Muscle of leg (tissue), 11 donors: ENCODE measurements around the gene DAPP1. TPM values are rescaled to one million over a fixed set of nuclear protein-coding genes. Genes with fewer than 3 reads are reported as not detected.

Source experiments
- DNase-seq: peaks from one replicate; pipeline ENCODE4 v3.0.0; 2013
- H3K27ac ChIP-seq: one replicate; pipeline ENCODE4 v1.5.1; 2013; ENCODE audit warnings: mild to moderate bottlenecking, low read length, control low read depth
- H3K27me3 ChIP-seq: one replicate; pipeline ENCODE4 v1.6.1; 2013; ENCODE audit warnings: low read length; ENCODE audit not compliant: control insufficient read depth, insufficient read depth
- H3K36me3 ChIP-seq: one replicate; pipeline ENCODE4 v1.6.1; 2013; ENCODE audit warnings: low read length; ENCODE audit not compliant: control insufficient read depth, insufficient read depth
- H3K4me1 ChIP-seq: one replicate; pipeline ENCODE4 v1.6.1; 2013; ENCODE audit warnings: low read length; ENCODE audit not compliant: control insufficient read depth, insufficient read depth
- H3K4me3 ChIP-seq: one replicate; pipeline ENCODE4 v1.5.1; 2013; ENCODE audit warnings: low read length, control low read depth
- H3K9me3 ChIP-seq: replicated peaks from 2 replicates; pipeline ENCODE4 v1.6.1; 2013; ENCODE audit warnings: low read depth, low read length; ENCODE audit not compliant: control insufficient read depth
- WGBS: methylation state at CpG from one replicate; pipeline ENCODE4 v1.1.5; 2013; ENCODE audit warnings: missing lambda C conversion rate; ENCODE audit not compliant: insufficient coverage; 5-methylcytosine and 5-hydroxymethylcytosine counted together
- polyA plus RNA-seq, 8 donors: library from polyadenylated mRNA; unstranded; fragments of 120-200 nt; gene quantifications; one replicate each; pipeline versions ENCODE4 v1.2.1 to v1.2.3, GENCODE V29; 2013; ENCODE audit warnings: inconsistent platforms in 1 of 8, low replicate concordance in 1 of 8; ENCODE audit not compliant: insufficient read length in 8 of 8, insufficient read depth in 1 of 8
- total RNA-seq: library from RNA; stranded (reverse); fragments of 120-200 nt; gene quantifications from one replicate; pipeline ENCODE4 v1.2.4, GENCODE V29; 2013

Gene DAPP1
- total and polyA plus RNA-seq, 9 donors: 1.00 to 3.7 (median 1.6) TPM

GRCh38 chr4:99891351-99891750 is 74.7 kb downstream of the DAPP1 start:
- peaks cover 8% of the 10 kb centered on the region for H3K4me1 ChIP-seq
- 60% methylated on average over 1 of the region's 2 CpGs for WGBS
- H3K27me3 ChIP-seq: no peaks in the 10 kb centered on the region
- DNase-seq: no peak
- peaks cover 2% of the 10 kb centered on the region for H3K36me3 ChIP-seq
- no peak overlapping the region for H3K4me3 ChIP-seq
- no peak overlapping the region for H3K27ac ChIP-seq
- no peaks in the 10 kb centered on the region for H3K9me3 ChIP-seq

- Histone ChIP-seq H3K4me1 (peaks cover 8% of the 10 kb centered on the region), H3K27me3 (no peaks in the 10 kb centered on the region), H3K27ac (no peak overlapping the region), H3K9me3 (no peaks in the 10 kb centered on the region), H3K36me3 (peaks cover 2% of the 10 kb centered on the region), H3K4me3 (no peak overlapping the region)
- DNase-seq: no peak
- 94% methylated on average over 8 of the region's 8 CpGs for WGBS
These were observed 76.4 kb downstream of the DAPP1 start for GRCh38 chr4:99893029-99893428.

GRCh38 chr4:99893839-99894160 is 77.2 kb downstream of the DAPP1 start:
- WGBS: 0% methylated on average over 8 of the region's 12 CpGs
- Histone ChIP-seq H3K4me3 (peak overlapping the region; percentile 78), H3K36me3 (peaks cover 2% of the 10 kb centered on the region), H3K27ac (peak overlapping the region; percentile 57), H3K9me3 (no peaks in the 10 kb centered on the region), H3K27me3 (no peaks in the 10 kb centered on the region), H3K4me1 (peaks cover 8% of the 10 kb centered on the region)
- DNase-seq: no peak

GRCh38 chr4:99894161-99894997 is 77.8 kb downstream of the DAPP1 start, which contains the start of gene LAMTOR3:
Gene LAMTOR3, minus strand, starts transcription at chr4:99894427. Its CDS starts 464 bp downstream, at chr4:99893963.
- peaks cover 2% of the 10 kb centered on the region for H3K36me3 ChIP-seq
- H3K27me3 ChIP-seq: no peaks in the 10 kb centered on the region
- peak within 1 kb of the TSS; percentile 78 for H3K4me3 ChIP-seq
- peak; percentile 98 for DNase-seq
- WGBS: 0% methylated on average over 7 of the region's 40 CpGs
- H3K4me1 ChIP-seq: peaks cover 8% of the 10 kb centered on the region
- H3K9me3 ChIP-seq: no peaks in the 10 kb centered on the region
- peak within 1 kb of the TSS; percentile 57 for H3K27ac ChIP-seq

GRCh38 chr4:99894998-99895397 is 78.4 kb downstream of the DAPP1 start:
- 98% methylated on average over 5 of the region's 16 CpGs for WGBS
- H3K27ac ChIP-seq: peak overlapping the region; percentile 26

GRCh38 chr4:99915449-99915848 is 98.8 kb downstream of the DAPP1 start:
- Histone ChIP-seq H3K27ac (no peak overlapping the region), H3K36me3 (peaks cover 18% of the 10 kb centered on the region), H3K4me3 (no peak overlapping the region), H3K4me1 (no peaks in the 10 kb centered on the region), H3K27me3 (no peaks in the 10 kb centered on the region), H3K9me3 (peaks cover 5% of the 10 kb centered on the region)
- no CpG with 5 or more reads among the region's 2 CpGs for WGBS
- DNase-seq: no peak

More at GRCh38 chr4:99894998-99895397, 78.4 kb downstream of the DAPP1 start:
- Histone ChIP-seq H3K36me3 (peaks cover 2% of the 10 kb centered on the region), H3K9me3 (no peaks in the 10 kb centered on the region), H3K27me3 (no peaks in the 10 kb centered on the region), H3K4me1 (peaks cover 8% of the 10 kb centered on the region), H3K4me3 (peak overlapping the region; percentile 78)
- peak; percentile 1 for DNase-seq

- no peak overlapping the region for H3K27ac ChIP-seq
- DNase-seq: no peak
- H3K27me3 ChIP-seq: no peaks in the 10 kb centered on the region
- peaks cover 18% of the 10 kb centered on the region for H3K36me3 ChIP-seq
- no peak overlapping the region for H3K4me3 ChIP-seq
- WGBS: no CpG with 5 or more reads among the region's 3 CpGs
- peaks cover 5% of the 10 kb centered on the region for H3K9me3 ChIP-seq
- no peaks in the 10 kb centered on the region for H3K4me1 ChIP-seq
These were observed 100.9 kb downstream of the DAPP1 start for GRCh38 chr4:99917575-99917974.

GRCh38 chr4:99918656-99919055 is 102.0 kb downstream of the DAPP1 start:
- Histone ChIP-seq H3K27me3 (no peaks in the 10 kb centered on the region), H3K4me1 (no peaks in the 10 kb centered on the region), H3K9me3 (peaks cover 5% of the 10 kb centered on the region), H3K27ac (no peak overlapping the region), H3K36me3 (peaks cover 20% of the 10 kb centered on the region), H3K4me3 (no peak overlapping the region)
- no CpG with 5 or more reads among the region's 2 CpGs for WGBS
- no peak for DNase-seq

Other genes starting within 250 kb of the DAPP1 start
- gene MTTP, start 242.0 kb upstream of the DAPP1 start, total RNA-seq: 0.40 TPM
- gene MTTP, start 242.0 kb upstream of the DAPP1 start, polyA plus RNA-seq: 10 to 100 TPM in 1 of 8 donors, 1 to 10 TPM in 4, under 1 TPM in 3; 0.67 to 25.5 (median 1.1) TPM
- gene C4orf54, start 159.0 kb upstream of the DAPP1 start, total RNA-seq: 114 TPM
- 100 to 1,000 TPM in 4 of 8 donors, 10 to 100 TPM in 4; 56.3 to 159 (median 97.4) TPM for gene C4orf54, start 159.0 kb upstream of the DAPP1 start, polyA plus RNA-seq
- gene LAMTOR3, start 77.6 kb downstream of the DAPP1 start, total RNA-seq: 29.6 TPM
- gene LAMTOR3, start 77.6 kb downstream of the DAPP1 start, polyA plus RNA-seq: 10 to 100 TPM; 30.9 to 40.1 (median 33.6) TPM
- 18.9 TPM for gene DNAJB14, start 129.8 kb downstream of the DAPP1 start, total RNA-seq
- 10 to 100 TPM; 13.4 to 23.3 (median 18.7) TPM for gene DNAJB14, start 129.8 kb downstream of the DAPP1 start, polyA plus RNA-seq
- gene H2AZ1, start 133.4 kb downstream of the DAPP1 start, total RNA-seq: 168 TPM
- gene H2AZ1, start 133.4 kb downstream of the DAPP1 start, polyA plus RNA-seq: 100 to 1,000 TPM; 189 to 276 (median 228) TPM